Adrenal gland (tissue), 5 donors: ENCODE results near the gene ABCA13.

Experiments used
- POLR2A ChIP-seq, 2 donors: fragments of 450-650 bp; IDR thresholded peaks; one replicate each; pipeline ENCODE4 v1.6.1; 2017; ENCODE audit warnings: antibody characterized with exemption in 2 of 2, mild to moderate bottlenecking in 2 of 2, moderate library complexity in 1 of 2
- TF ChIP-seq, protein P1 (sequence below), 6 experiments: fragments of 450-650 bp in 4 of 6; fragments of 200-600 bp in 2 of 6; sonication (generic) in 1 of 6; IDR thresholded peaks; 1 replicate in 5 of 6; 2 replicates in 1 of 6; pipeline versions ENCODE4 v1.5.1 to v1.8.0; 2016 to 2021; ENCODE audit warnings: antibody characterized with exemption in 6 of 6, mild to moderate bottlenecking in 2 of 6, moderate library complexity in 1 of 6
- donor health status: DM: no; HTN: no; CAD: no.

DNA sequence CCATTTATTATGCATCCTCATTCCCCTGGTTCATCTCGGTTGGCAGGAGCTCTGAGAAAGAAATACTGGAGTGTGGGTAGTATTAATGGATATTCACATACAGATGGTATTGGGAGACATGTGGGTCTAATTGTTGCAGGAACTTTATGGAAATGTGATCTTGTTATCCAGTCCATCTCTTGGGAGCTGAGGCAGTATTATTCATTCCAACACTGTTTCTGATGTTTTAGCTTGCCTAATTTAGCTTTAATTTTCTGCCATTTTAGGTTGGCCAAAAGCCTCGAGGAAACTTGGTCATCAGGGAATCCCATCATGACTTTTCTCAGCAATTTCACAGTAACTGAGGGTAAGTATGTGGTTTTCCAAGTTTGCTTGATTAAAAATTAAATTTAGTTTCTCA is 125.7 kb downstream of the ABCA13 start:
- TF ChIP-seq, protein P1, sequence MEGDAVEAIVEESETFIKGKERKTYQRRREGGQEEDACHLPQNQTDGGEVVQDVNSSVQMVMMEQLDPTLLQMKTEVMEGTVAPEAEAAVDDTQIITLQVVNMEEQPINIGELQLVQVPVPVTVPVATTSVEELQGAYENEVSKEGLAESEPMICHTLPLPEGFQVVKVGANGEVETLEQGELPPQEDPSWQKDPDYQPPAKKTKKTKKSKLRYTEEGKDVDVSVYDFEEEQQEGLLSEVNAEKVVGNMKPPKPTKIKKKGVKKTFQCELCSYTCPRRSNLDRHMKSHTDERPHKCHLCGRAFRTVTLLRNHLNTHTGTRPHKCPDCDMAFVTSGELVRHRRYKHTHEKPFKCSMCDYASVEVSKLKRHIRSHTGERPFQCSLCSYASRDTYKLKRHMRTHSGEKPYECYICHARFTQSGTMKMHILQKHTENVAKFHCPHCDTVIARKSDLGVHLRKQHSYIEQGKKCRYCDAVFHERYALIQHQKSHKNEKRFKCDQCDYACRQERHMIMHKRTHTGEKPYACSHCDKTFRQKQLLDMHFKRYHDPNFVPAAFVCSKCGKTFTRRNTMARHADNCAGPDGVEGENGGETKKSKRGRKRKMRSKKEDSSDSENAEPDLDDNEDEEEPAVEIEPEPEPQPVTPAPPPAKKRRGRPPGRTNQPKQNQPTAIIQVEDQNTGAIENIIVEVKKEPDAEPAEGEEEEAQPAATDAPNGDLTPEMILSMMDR (IDR thresholded peaks at IDR 0.05): no peak
- TF ChIP-seq POLR2A (IDR thresholded peaks at IDR 0.05): no peak
